ENCODE data around the gene C15orf62.
A peak's percentile ranks its signal among the peaks of the same experiment; 100 is the strongest.

Gene C15orf62

DNA sequence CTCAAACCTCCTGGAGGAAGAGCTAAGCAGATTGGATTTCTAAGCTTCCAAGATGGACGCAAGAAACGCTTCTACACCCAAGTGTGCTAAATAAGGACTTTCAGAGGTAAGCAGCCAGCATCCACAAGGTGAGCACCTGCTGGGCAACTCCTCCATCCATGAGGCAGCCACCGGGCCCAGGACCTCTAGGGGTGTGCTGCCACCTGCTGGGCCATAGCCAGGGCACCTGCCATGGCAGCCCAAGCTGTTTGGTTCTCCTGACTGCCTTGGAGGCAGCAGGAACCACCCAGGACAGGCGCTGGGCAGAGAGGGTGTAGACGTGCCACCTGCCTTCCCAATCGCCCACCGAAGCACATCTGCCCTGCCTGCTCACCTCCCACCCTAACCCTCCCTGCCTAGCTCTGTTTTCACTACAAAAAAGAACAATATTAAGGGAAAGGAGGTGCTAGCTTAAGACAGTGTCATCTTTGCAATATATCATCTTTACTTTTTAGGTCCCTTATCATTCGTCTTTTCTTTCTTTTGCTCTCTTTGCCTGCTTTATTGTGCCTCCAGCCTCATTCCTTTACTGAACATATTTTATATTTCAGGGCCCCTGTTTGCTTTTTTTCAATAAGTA lies 12.9 kb downstream of the C15orf62 start:
- DNase-seq, result no peak

- no peak for DNase-seq
These were observed 15.4 kb downstream of the C15orf62 start for GRCh38 chr15:40785164-40785563.

DNA sequence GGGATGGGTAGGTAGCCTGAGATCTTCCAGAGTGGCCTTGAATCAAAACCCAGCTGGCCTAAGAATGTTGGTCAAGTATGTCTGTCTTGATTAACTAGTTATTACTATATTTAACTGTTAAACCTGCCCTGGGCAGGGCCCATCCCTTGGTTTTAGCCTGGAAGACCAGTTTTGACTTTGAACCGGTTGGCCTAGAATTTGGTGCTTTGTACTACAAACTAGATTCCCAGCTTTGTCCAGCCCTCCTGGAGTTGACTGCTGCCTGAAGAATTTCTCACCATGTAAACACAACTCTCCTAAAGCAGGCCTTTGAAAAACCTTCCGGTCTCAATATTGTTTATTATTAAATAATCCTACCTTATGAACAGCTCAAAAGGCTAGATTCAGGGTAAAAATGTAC lies 16.0 kb downstream of the C15orf62 start:
- no peak for DNase-seq

- DNase-seq, result peak; percentile 67
These were observed 17.6 kb downstream of the C15orf62 start for GRCh38 chr15:40787344-40787841.

DNA sequence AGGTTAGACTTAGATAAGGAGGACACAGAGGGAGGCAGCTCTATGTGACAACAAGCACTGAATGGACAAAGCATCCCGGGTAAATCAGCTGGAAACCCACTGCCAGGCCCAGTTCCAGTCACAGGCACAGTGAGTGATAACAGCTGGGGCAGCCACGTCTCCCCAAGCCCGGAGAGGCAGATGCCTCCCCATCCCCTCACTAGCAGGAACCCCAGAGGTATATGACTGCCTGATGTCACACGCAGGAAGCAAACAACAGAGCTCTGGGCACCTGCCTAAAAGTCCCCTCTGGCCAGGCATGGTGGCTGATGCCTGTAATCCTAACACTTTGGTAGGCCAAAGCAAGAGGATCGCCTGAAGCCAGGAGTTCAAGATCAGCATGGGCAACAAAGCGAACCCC lies 18.2 kb downstream of the C15orf62 start:
- no peak for DNase-seq

GRCh38 chr15:40789119-40789518 lies 19.3 kb downstream of the C15orf62 start:
- no peak for DNase-seq

DNA sequence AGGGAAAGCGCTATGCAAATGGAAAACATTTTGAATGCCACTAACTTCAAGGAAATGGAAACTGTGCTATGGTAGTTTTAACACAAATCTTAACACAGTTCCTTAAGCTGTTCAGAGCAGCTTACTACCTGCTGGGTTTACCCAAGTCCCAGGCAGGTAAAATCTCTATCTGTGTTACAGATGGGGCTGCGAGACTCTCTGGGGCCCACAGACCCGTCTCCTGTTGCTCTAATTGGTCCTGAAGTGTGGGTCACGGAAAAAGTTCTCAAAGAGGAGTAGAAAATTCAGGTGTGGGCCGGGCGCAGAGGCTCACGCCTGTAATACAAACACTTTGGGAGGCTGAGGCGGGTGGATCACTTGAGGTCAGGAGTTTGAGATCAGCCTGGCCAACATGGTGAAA lies 20.2 kb downstream of the C15orf62 start:
- DNase-seq, result no peak

- no peak for DNase-seq
These were observed 20.9 kb downstream of the C15orf62 start for GRCh38 chr15:40790718-40791117.

DNA sequence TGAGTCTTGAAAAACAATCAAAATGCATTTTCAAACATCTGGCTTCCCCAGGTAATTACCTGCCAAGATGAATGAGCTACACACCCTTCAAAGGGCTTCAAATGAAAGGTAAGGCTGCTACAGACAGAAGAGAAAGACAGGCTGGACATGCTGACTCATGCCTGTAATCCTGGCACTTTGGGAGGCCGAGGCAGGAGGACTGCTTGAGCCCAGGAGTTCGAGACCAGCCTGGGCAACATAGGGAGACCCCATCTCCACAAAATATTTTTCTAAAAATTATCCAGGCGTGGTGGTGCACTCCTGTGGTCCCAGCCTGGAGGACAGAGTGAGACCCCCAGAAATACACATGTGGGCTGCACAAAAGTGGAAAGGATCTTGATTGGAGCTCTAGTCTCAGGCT lies 22.6 kb downstream of the C15orf62 start:
- no peak for DNase-seq

DNA sequence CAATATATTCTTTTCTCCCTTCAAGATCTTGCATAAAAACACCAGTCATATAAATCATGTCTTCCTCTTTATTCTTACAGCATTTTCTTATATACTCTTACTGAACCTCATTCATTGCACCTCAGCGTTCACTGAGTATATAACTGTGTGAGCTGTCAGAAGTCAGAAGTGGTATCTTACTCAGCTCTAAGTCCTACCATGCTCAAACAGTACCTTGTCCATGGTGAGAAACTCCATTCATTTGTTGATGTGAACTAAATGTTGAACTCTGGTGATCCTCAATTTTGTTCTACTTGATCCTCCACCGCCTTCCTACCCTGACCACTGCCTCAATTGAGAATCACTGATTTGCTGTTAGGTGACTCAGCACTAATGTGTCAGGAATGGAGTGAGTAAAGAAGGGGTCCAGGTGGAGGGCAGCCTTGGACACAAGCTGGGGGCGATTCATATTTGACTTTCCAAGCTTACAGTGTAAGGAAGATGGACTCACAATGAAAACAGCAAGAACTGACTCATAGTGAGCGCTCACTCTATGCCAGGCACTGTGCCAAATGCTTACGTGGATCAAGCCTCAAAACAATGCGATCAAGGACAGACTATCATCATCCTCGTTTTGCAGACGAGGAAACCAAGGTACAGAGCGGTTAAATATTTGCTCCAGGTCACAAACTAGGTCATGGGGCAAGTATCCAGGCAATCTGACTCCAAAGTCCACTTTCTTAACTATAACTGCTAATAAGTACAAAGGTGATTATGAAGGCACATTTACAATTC lies 23.6 kb downstream of the C15orf62 start:
- DNase-seq, result peak; percentile 83

DNA sequence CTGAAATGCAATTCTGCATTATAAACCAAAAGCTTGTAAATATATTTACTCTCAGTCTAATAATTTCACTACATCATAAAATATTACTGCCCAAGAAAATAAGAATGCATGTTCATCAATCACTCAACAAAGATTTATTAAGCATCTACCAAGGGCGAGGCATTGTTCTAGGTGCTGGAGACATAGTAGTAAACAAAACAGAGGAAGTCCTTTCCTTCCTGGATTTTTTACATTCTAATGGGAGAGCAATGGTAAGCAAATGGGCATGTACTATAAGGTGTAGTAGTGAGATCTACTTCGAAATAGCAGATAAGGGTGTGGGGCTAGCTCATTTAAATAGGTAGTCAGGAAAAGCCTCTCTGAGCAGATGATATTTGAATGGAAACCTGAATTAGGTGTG lies 26.3 kb downstream of the C15orf62 start:
- DNase-seq, result no peak

DNA sequence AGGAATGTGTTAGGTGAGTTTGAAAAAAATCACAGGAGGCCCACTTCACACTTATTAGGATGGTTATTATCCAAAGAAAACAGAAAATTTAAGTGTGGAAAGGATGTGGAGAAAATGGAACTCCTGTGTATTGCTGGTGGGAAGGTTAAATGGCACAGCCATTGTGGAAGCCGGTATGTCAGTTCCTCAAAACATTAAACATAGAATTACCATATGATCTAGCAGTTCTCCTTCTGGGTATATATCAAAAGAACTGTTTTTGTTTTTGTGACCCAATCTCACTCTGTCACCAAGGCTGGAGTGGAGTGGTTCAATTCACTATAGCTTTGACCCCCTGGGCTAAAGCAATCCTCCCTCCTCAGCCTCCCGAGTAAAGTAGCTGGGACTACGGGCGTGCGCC lies 26.7 kb downstream of the C15orf62 start:
- DNase-seq, result no peak

GRCh38 chr15:40799523-40799922 lies 29.7 kb downstream of the C15orf62 start:
- no peak for DNase-seq

DNA sequence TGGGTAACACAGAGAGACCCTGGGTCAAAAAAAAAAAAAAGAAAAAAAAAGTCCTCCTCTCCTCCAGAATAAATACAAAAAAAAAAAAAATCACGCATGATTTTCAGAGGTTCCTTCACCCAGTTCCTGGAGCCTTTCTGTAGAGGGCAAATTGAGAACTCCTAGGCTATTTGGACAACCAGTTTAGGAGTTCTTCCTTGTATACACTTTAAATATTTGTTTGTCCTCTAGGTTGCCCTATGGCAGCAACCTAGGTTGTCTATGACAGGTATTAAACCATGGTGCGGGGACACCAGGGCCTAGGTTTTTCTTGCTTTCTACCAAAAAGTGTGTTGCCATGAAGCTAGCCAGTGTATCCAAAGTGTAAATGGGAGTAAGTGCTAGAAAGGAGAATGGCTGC lies 33.3 kb downstream of the C15orf62 start:
- DNase-seq, result no peak

DNA sequence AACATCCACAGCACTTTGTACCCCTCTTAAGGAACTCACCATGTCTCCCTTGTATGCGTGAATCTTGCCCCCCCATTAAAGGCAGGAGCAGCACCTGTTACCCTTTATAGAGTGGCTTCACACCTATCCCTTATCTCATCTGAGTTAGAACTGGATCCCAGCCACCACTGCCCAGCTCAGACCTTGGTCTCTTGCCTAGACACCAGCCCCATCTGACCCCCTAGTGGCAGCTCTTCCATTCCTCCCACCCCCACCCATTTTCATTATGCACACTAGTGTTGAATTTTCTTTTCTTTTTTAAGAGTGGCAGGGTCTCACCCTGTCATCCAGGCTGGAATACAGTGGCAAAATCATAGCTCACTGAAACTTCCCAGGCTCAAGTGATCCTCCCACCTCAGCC lies 33.9 kb downstream of the C15orf62 start:
- no peak for DNase-seq

DNA sequence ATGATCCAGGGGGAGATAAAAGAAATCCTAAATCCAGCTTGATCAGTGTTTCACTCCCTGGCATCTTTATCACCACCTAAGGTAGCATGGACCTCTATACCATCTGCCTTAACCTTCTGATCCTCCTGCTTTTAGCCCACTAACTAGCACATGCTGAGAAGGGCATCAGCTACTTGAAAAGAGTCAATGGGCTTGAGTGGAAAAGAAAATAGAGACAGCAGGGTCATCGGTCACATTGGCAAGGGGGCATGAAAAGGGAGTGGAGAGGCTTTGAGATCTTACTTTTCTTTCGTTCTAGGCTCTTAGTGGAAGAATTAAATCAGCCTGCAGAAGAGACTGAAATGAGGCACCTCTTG lies 36.9 kb downstream of the C15orf62 start:
- DNase-seq, result no peak

GRCh38 chr15:40807028-40807887 lies 37.5 kb downstream of the C15orf62 start, which contains the start of the genes DNAJC17 and ZFYVE19:
TSS of gene DNAJC17 (minus strand) at chr15:40807473. CDS start at chr15:40807446, 27 bp downstream.
TSS of gene ZFYVE19 (plus strand) at chr15:40807089. CDS start at chr15:40807590, 501 bp downstream.
- DNase-seq, result peak; percentile 98

DNA sequence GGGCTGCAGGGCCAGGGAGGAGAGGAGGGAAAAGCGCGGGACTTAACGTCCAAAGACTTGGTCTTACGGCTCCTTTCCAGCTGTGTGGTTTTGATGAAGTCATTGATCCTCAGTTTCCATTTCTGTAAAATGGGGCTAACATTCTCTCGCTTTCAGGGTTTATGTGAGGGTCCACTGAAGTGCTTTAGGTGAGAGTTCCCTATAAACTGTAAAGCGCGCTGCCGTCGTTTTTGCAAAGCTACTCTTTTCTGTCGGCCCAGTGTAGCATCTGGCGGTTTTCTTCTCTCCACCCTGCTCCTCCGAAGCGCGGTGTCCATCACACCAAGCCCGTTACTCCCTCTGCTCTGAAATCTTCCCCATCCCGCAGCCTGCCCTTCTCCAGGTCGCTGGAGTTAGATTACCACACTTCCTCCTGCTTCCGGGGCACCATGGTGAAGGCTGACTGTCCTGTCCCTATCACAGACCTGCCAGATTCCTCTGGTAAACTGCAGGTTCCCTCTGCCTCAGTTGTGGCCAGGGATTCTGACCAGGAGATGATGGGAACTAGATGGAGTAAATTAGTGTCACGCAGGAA lies 38.2 kb downstream of the C15orf62 start:
- DNase-seq, result no peak

DNA sequence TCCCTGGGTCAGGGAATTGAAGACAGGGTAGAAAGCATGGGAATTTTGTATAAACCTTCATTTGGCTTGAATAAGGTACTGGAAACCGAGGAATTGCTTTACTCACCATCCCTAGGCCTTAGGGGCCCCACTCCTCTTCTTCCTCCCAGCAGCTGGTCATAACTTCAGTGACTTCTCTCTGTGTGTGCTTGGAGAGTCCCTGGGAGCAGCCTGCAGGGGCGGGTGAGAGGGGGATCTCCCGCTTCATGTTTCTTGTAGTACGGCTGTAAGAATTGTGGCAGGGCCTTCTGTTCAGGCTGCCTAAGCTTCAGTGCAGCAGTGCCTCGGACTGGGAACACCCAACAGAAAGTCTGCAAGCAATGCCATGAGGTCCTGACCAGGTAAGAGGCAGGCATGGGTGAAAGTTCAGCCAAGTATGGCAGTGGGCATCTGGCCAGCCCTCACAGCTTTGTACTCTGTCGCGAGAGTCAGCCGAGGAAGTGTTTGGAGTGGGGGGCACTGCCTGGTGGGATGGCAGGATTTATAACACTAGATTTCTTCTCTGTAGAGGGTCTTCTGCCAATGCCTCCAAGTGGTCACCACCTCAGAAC lies 39.2 kb downstream of the C15orf62 start:
- DNase-seq, result no peak

- DNase-seq, result no peak
These were observed 43.1 kb downstream of the C15orf62 start for GRCh38 chr15:40812721-40813425.

GRCh38 chr15:40815042-40815698 lies 45.4 kb downstream of the C15orf62 start:
- DNase-seq, result no peak
